CD14-positive monocyte (primary cell): Measurements from ENCODE around the gene PABPN1L. TPM values are rescaled to one million over a fixed set of nuclear protein-coding genes. Genes with fewer than 3 reads are reported as not detected.

Source experiments
- DNase-seq, 3 donors: peaks; one replicate each; pipeline ENCODE4 v3.0.0-alpha.2; 2011 to 2022
- H2AFZ ChIP-seq: 2 replicates; pipeline ENCODE4 v1.6.0; 2012; ENCODE audit warnings: mild to moderate bottlenecking, low read depth, low read length, inconsistent platforms; ENCODE audit not compliant: insufficient read depth, poor library complexity, severe bottlenecking
- H3K27ac ChIP-seq, 2 donors: 1 replicate in 1 of 2; 2 replicates in 1 of 2; pipeline ENCODE4 v1.5.1; 2012 to 2013; ENCODE audit warnings: low read length in 2 of 2, control low read depth in 1 of 2, inconsistent platforms in 1 of 2, low read depth in 1 of 2, mild to moderate bottlenecking in 1 of 2
- H3K27me3 ChIP-seq, 2 donors: one replicate each; pipeline versions ENCODE4 v1.6.0 to v1.6.1; 2011 to 2013; ENCODE audit warnings: low read length in 2 of 2; ENCODE audit not compliant: control insufficient read depth in 2 of 2, insufficient read depth in 2 of 2
- H3K36me3 ChIP-seq, 2 donors: replicated peaks in 1 of 2; 1 replicate in 1 of 2; 2 replicates in 1 of 2; pipeline versions ENCODE4 v1.5.1 to v1.6.1; 2012 to 2013; ENCODE audit warnings: low read length in 2 of 2, control low read depth in 1 of 2, inconsistent platforms in 1 of 2, mild to moderate bottlenecking in 1 of 2; ENCODE audit not compliant: insufficient read depth in 2 of 2, control insufficient read depth in 1 of 2
- H3K4me1 ChIP-seq, 2 donors: 1 replicate in 1 of 2; 2 replicates in 1 of 2; pipeline versions ENCODE4 v1.5.1 to v1.6.1; 2012 to 2013; ENCODE audit warnings: low read length in 2 of 2, control low read depth in 1 of 2, inconsistent platforms in 1 of 2, mild to moderate bottlenecking in 1 of 2, moderate library complexity in 1 of 2; ENCODE audit not compliant: insufficient read depth in 2 of 2, control insufficient read depth in 1 of 2
- H3K4me2 ChIP-seq: replicated peaks from 2 replicates; pipeline ENCODE3; 2012; ENCODE audit warnings: low read length, moderate library complexity, mild to moderate bottlenecking; ENCODE audit not compliant: poor library complexity, severe bottlenecking; ENCODE audit errors: extremely low read depth
- H3K4me3 ChIP-seq, 3 experiments: fragments of 200-600 bp in 1 of 3; sonication (generic) in 1 of 3; replicated peaks in 1 of 3; 1 replicate in 2 of 3; 2 replicates in 1 of 3; pipeline ENCODE4 v1.5.1; 2011 to 2013; ENCODE audit warnings: low read length in 3 of 3, mild to moderate bottlenecking in 3 of 3, control low read depth in 2 of 3, low read depth in 2 of 3, inconsistent platforms in 1 of 3, moderate library complexity in 1 of 3
- H3K79me2 ChIP-seq: 2 replicates; pipeline ENCODE4 v1.6.0; 2012; ENCODE audit warnings: mild to moderate bottlenecking, control low read depth, inconsistent platforms, low read length, moderate library complexity; ENCODE audit not compliant: insufficient read depth
- H3K9ac ChIP-seq: 2 replicates; pipeline ENCODE4 v1.6.0; 2017; ENCODE audit warnings: low read length, mild to moderate bottlenecking; ENCODE audit not compliant: insufficient read depth, poor library complexity, severe bottlenecking
- H3K9me3 ChIP-seq, 2 donors: replicated peaks in 1 of 2; 1 replicate in 1 of 2; 2 replicates in 1 of 2; pipeline versions ENCODE4 v1.5.1 to v1.6.1; 2012 to 2013; ENCODE audit warnings: low read length in 2 of 2, control low read depth in 1 of 2; ENCODE audit not compliant: control insufficient read depth in 1 of 2, insufficient read depth in 1 of 2
- H4K20me1 ChIP-seq: 2 replicates; pipeline ENCODE4 v1.6.0; 2012; ENCODE audit warnings: mild to moderate bottlenecking, low read length, control low read depth, moderate library complexity; ENCODE audit not compliant: insufficient read depth
- H3K27ac Mint-ChIP-seq, 7 donors: one replicate each; pipeline ENCODE4 v1.8.0; 2020; ENCODE audit warnings: mild to moderate bottlenecking in 7 of 7, mixed read lengths in 7 of 7, moderate library complexity in 6 of 7, inconsistent platforms in 2 of 7
- H3K27me3 Mint-ChIP-seq, 3 donors: one replicate each; pipeline ENCODE4 v1.8.0; 2021 to 2022; ENCODE audit warnings: low read depth in 3 of 3, mild to moderate bottlenecking in 3 of 3, mixed read lengths in 3 of 3, moderate library complexity in 3 of 3, inconsistent platforms in 1 of 3
- H3K36me3 Mint-ChIP-seq, 2 donors: one replicate each; pipeline ENCODE4 v1.8.0; 2020; ENCODE audit warnings: mixed read lengths in 2 of 2, inconsistent platforms in 1 of 2, mild to moderate bottlenecking in 1 of 2
- H3K4me1 Mint-ChIP-seq: one replicate; pipeline ENCODE4 v1.8.0; 2020; ENCODE audit warnings: mild to moderate bottlenecking, mixed read lengths
- H3K4me3 Mint-ChIP-seq, 2 donors: one replicate each; pipeline ENCODE4 v1.8.0; 2020; ENCODE audit warnings: mild to moderate bottlenecking in 2 of 2, mixed read lengths in 2 of 2, moderate library complexity in 1 of 2
- H3K9me3 Mint-ChIP-seq, 7 donors: one replicate each; pipeline ENCODE4 v1.8.0; 2020 to 2022; ENCODE audit warnings: mixed read lengths in 7 of 7, mild to moderate bottlenecking in 6 of 7, moderate library complexity in 6 of 7, inconsistent platforms in 2 of 7
- WGBS: methylation state at CpG from one replicate; pipeline ENCODE4 v1.1.5; 2013; ENCODE audit warnings: missing lambda C conversion rate; ENCODE audit not compliant: insufficient coverage; 5-methylcytosine and 5-hydroxymethylcytosine counted together
- intact Hi-C, 2 donors: fragments of 100-400 bp; cut with micrococcal nuclease; formaldehyde crosslinking; loops; one replicate each; pipeline versions ENCODE4 v1.15.0 to v1.15.1; 2023
- polyA plus RNA-seq, 3 donors: library from polyadenylated mRNA; depleted of rRNA in 1 of 3; unstranded in 2 of 3; stranded (reverse) in 1 of 3; fragments of 300-500 nt in 2 of 3; fragments of >200 nt in 1 of 3; fragmentation: Illumina TruSeq in 2 of 3; gene quantifications; 1 replicate in 2 of 3; 2 replicates in 1 of 3; pipeline ENCODE4 v1.2.3, GENCODE V29; 2012 to 2021
- TF ChIP-seq, protein P1 (sequence below): fragments of 200-600 bp; IDR thresholded peaks from one replicate; pipeline ENCODE4 v1.8.0; 2022; ENCODE audit warnings: antibody characterized with exemption, mild to moderate bottlenecking

Gene PABPN1L
- polyA plus RNA-seq, 3 donors = 0.39 TPM; not detected in 2

DNA sequence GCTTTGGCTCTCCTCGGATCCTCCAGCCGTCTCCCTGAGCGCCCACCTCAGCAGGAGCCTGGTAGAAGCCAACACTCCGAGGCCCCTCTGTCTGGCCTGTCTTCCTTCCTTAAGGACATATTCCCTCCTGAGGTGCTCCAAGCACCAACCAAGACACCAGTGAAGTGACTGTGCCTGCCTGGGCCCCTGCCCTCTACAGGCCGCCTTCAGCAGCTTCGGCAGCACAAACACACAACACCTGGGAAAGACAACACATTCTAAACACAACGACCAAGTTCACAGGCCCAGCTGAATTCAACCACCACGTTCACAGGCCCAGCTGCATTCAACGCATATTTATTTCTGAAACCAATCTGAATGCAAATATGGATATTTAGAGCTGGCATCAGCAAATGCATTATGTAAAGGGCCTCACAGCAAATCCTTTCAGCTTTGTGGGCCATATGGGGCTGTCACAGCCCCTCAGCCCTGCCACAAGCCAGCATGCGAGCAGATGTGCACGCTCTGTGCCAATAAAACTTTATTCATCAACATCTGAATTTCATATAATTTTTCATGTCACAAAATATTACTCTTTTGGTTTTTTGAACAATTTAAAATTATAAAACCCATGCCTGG is 21.9 kb downstream of the PABPN1L start:
- peaks cover 35 to 45% of the 10 kb centered on the region in 2 donors for H3K36me3 ChIP-seq
- TF ChIP-seq, protein P1, sequence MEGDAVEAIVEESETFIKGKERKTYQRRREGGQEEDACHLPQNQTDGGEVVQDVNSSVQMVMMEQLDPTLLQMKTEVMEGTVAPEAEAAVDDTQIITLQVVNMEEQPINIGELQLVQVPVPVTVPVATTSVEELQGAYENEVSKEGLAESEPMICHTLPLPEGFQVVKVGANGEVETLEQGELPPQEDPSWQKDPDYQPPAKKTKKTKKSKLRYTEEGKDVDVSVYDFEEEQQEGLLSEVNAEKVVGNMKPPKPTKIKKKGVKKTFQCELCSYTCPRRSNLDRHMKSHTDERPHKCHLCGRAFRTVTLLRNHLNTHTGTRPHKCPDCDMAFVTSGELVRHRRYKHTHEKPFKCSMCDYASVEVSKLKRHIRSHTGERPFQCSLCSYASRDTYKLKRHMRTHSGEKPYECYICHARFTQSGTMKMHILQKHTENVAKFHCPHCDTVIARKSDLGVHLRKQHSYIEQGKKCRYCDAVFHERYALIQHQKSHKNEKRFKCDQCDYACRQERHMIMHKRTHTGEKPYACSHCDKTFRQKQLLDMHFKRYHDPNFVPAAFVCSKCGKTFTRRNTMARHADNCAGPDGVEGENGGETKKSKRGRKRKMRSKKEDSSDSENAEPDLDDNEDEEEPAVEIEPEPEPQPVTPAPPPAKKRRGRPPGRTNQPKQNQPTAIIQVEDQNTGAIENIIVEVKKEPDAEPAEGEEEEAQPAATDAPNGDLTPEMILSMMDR = no peak
- H3K27me3 ChIP-seq = no peaks in the 10 kb centered on the region
- H3K4me3 ChIP-seq = no peak overlapping the region
- Mint-ChIP-seq H3K36me3 (peaks cover 34 to 61% of the 10 kb centered on the region in 2 donors), H3K4me3 (no peak overlapping the region), H3K9me3 (no peaks in the 10 kb centered on the region), H3K4me1 (peaks cover 20% of the 10 kb centered on the region), H3K27ac (peak overlapping the region in 1 of 7 donors; percentile 3), H3K27me3 (peaks cover 0 to 3% (median 2%) of the 10 kb centered on the region in 3 donors)
- no peak overlapping the region for H2AFZ ChIP-seq
- peaks cover 21 to 24% of the 10 kb centered on the region in 2 donors for H3K4me1 ChIP-seq
- intact Hi-C loops = no loop called here
- 96% methylated on average over 7 of the region's 11 CpGs for WGBS
- H4K20me1 ChIP-seq = peaks cover 90% of the 10 kb centered on the region
- H3K9me3 ChIP-seq = no peaks in the 10 kb centered on the region
- no peak overlapping the region for H3K27ac ChIP-seq
- peaks cover 2% of the 10 kb centered on the region for H3K79me2 ChIP-seq
- no peak for DNase-seq
- no peak overlapping the region for H3K4me2 ChIP-seq
- H3K9ac ChIP-seq = no peak overlapping the region

- no peak overlapping the region for H3K9ac ChIP-seq
- intact Hi-C loops = no loop called here
- WGBS = 97% methylated on average over 20 of the region's 20 CpGs
Measured at GRCh38 chr16:88843256-88843655, 23.2 kb downstream of the PABPN1L start.

More at GRCh38 chr16:88843256-88843655, 23.2 kb downstream of the PABPN1L start:
- peaks cover 24 to 27% of the 10 kb centered on the region in 2 donors for H3K4me1 ChIP-seq
- no peaks in the 10 kb centered on the region for H3K9me3 ChIP-seq
- no peaks in the 10 kb centered on the region for H3K27me3 ChIP-seq
- H3K4me3 ChIP-seq = no peak overlapping the region
- peaks cover 46 to 58% of the 10 kb centered on the region in 2 donors for H3K36me3 ChIP-seq
- no peak overlapping the region for H3K4me2 ChIP-seq
- no peak overlapping the region for H3K4me3 Mint-ChIP-seq
- TF ChIP-seq, protein P1 = no peak
- H3K4me1 Mint-ChIP-seq = peaks cover 20% of the 10 kb centered on the region
- H3K27ac ChIP-seq = no peak overlapping the region
- H3K9me3 Mint-ChIP-seq = no peaks in the 10 kb centered on the region
- H3K27me3 Mint-ChIP-seq = peaks cover 0 to 3% (median 2%) of the 10 kb centered on the region in 3 donors
- DNase-seq = no peak
- peaks cover 41 to 64% of the 10 kb centered on the region in 2 donors for H3K36me3 Mint-ChIP-seq
- peak overlapping the region in 2 of 7 donors; percentile 15 to 53 for H3K27ac Mint-ChIP-seq
- peaks cover 2% of the 10 kb centered on the region for H3K79me2 ChIP-seq
- peaks cover 88% of the 10 kb centered on the region for H4K20me1 ChIP-seq
- no peak overlapping the region for H2AFZ ChIP-seq
